ENCODE data around the gene RMND5B. TPM values are rescaled to one million over a fixed set of nuclear protein-coding genes. Genes with fewer than 3 reads are reported as not detected.

The RMND5B gene
- total and polyA plus RNA-seq, 8 donors = 12.1 to 29.8 (median 18.1) TPM

- ATAC-seq (no peak), DNase-seq (no peak), FAIRE-seq (no peak)
- Histone ChIP-seq H3K36me3 (no peaks in the 10 kb centered on the region), H3K27ac (no peak overlapping the region), H3K4me3 (no peak overlapping the region), H3K9me3 (no peaks in the 10 kb centered on the region), H3K27me3 (no peaks in the 10 kb centered on the region), H3K4me1 (peaks cover 0 to 10% (median 0%) of the 10 kb centered on the region in 3 donors)
- no peak for TF ChIP-seq CTCF (IDR thresholded peaks at IDR 0.05)
- intact Hi-C loops (cut with DNase I) = no loop called here
- WGBS, 2 donors = 74 to 79% methylated on average over 12 of the region's 12 CpGs
Measured at GRCh38 chr5:178115136-178115813, 15.5 kb upstream of the RMND5B start.

- Histone ChIP-seq H3K4me1 (peaks cover 0 to 10% (median 0%) of the 10 kb centered on the region in 3 donors), H3K27ac (no peak overlapping the region), H3K4me3 (no peak overlapping the region), H3K27me3 (no peaks in the 10 kb centered on the region), H3K36me3 (no peaks in the 10 kb centered on the region), H3K9me3 (no peaks in the 10 kb centered on the region)
- ATAC-seq (no peak), FAIRE-seq (no peak), DNase-seq (no peak)
- intact Hi-C loops (cut with DNase I) = no loop called here
- no peak for TF ChIP-seq CTCF (IDR thresholded peaks at IDR 0.05)
- 52 to 56% methylated on average over 7 of the region's 7 CpGs for WGBS, 2 donors
Measured at GRCh38 chr5:178115814-178116142, 15.0 kb upstream of the RMND5B start.

- ATAC-seq = no peak
- Histone ChIP-seq H3K4me3 (no peak overlapping the region), H3K27me3 (no peaks in the 10 kb centered on the region), H3K27ac (no peak overlapping the region), H3K9me3 (no peaks in the 10 kb centered on the region), H3K4me1 (peaks cover 3 to 13% (median 3%) of the 10 kb centered on the region in 3 donors), H3K36me3 (no peaks in the 10 kb centered on the region)
- intact Hi-C loops (cut with DNase I) = no loop called here
- WGBS, 2 donors = 36 to 38% methylated on average over 21 to 22 of the region's 22 CpGs
- TF ChIP-seq CTCF (IDR thresholded peaks at IDR 0.05) = no peak
- no peak for DNase-seq
- no peak for FAIRE-seq
Measured at GRCh38 chr5:178116143-178116885, 14.5 kb upstream of the RMND5B start.

- no peak for ATAC-seq
- WGBS, 2 donors = 66 to 78% methylated on average over 18 of the region's 18 CpGs
- Histone ChIP-seq H3K27me3 (no peaks in the 10 kb centered on the region), H3K36me3 (no peaks in the 10 kb centered on the region), H3K4me1 (peaks cover 6 to 17% (median 6%) of the 10 kb centered on the region in 3 donors), H3K9me3 (no peaks in the 10 kb centered on the region), H3K27ac (no peak overlapping the region), H3K4me3 (no peak overlapping the region)
- FAIRE-seq = no peak
- DNase-seq = no peak
- intact Hi-C loops (cut with DNase I) = no loop called here
- no peak for TF ChIP-seq CTCF (IDR thresholded peaks at IDR 0.05)
Measured at GRCh38 chr5:178117923-178118701, 12.7 kb upstream of the RMND5B start.

All from pancreas (tissue), 10 donors.